GM21526 (cell line): Measurements from ENCODE around the gene CPXM2.

ENCODE experiments used
- ATAC-seq: cut with Tn5 transposase; IDR thresholded peaks from one replicate; pipeline ENCODE4 v1.9.1; 2021; ENCODE audit warnings: moderate library complexity; ENCODE audit not compliant: unreplicated experiment, low FRiP score

Gene CPXM2

DNA sequence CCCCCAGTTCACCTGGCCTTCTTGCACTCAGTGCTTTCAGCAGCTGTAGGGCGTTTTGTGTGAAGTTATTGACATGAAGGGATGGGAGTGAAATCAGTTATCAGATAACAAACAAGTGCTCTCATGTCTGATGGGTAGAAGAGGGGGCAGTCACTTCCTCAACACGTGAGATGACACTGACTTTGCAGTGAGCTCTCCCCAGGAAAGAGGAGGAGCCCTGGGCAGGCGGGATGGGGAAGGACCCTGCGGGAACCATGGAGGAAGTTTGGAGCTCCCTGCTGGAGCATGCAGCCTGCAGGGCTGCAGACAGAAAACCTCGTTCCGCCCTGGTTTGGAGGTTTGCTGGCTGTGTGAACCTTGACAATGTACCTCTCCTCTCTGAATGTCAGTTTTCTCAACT is 186.8 kb downstream of the CPXM2 start:
- no peak for ATAC-seq

DNA sequence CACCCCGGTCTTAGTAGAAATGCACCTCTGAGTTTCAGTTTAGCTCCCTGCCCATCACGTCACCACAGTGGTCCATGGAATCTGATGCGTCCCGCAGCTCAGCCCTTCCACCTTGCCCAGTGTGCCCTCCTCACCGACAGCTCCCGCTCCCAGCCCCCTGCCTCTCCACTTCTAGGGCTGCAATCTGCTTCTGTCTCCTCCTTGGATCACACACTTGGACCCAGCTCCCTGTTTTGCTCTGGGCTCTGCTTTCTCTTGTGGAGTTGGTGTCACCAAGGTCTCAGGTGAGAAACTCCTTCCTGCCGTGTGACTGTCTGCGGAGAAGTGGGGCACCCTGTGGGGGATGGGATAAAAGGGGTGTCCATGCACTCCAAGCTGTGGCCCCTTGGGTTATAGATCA is 187.5 kb downstream of the CPXM2 start:
- no peak for ATAC-seq

DNA sequence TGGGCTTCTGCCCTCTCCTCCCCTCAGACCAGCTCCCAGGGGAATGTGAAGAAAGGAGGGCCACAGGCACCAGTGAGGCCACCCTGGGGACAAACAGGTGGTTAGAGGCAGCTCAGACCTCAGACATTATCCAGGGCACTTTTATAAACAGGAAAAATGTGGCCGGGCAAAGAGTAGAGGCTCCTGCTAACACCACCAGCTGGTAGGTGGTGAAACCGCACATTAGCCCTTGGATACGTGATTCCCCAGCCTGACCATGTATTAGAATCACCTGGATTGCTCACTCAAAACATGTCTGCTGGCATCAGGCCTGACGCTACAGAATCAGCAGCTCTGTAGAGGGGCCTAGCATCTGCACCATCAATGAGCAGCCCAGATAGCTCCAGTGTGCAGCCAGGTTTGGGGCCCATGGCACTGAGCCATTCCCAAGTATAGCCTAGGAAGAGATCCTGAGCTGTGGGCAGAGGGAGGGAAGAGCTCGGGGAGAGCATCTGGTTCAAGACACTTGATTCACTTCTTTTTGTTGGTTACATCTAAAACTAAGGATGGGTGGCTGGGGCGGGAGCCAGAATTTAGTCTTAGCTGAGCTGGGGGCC is 188.3 kb downstream of the CPXM2 start:
- ATAC-seq: no peak
